ENCODE data around the gene SPEM2. TPM values are rescaled to one million over a fixed set of nuclear protein-coding genes. Genes with fewer than 3 reads are reported as not detected.

The SPEM2 gene
- total RNA-seq, 1 experiment from 2014 or later, result not detected

- no peak overlapping the region for H2AFZ ChIP-seq (ENCODE audit: low read depth, low read length, poor library complexity, severe bottlenecking)
- no peak overlapping the region for H3K27ac ChIP-seq (ENCODE audit: low read depth, low read length)
- H3K79me2 ChIP-seq (ENCODE audit: insufficient read depth, low read length), result no peaks in the 10 kb centered on the region
- ChIA-PET CTCF (no interaction called here), RAD21 (ENCODE audit: low non-redundant PET in 1 of 2, low total read pairs in 2 of 2, uncharacterized antibody in 2 of 2, unreplicated experiment in 2 of 2) (no interaction called here), POLR2A (no interaction called here)
- no peaks in the 10 kb centered on the region for H3K27me3 ChIP-seq (ENCODE audit: insufficient read depth, low read length)
- TF ChIP-seq EGR1 (IDR thresholded peaks at IDR 0.05; ENCODE audit: low read depth) (no peak), FOSL1 (IDR thresholded peaks at IDR 0.05; ENCODE audit: low read depth) (no peak), SP1 (IDR thresholded peaks at IDR 0.05; ENCODE audit: low read depth) (no peak), SRF (IDR thresholded peaks at IDR 0.05; ENCODE audit: low read depth) (no peak), REST (IDR thresholded peaks at IDR 0.05; ENCODE audit: low read depth) (no peak), EZH2phosphoT487 (IDR thresholded peaks at IDR 0.05; ENCODE audit: borderline replicate concordance) (no peak), TCF7L2 (IDR thresholded peaks at IDR 0.05; ENCODE audit: borderline replicate concordance, extremely low read depth, insufficient read depth, insufficient read length) (no peak), ZFX (IDR thresholded peaks at IDR 0.05) (no peak), EZH2 (IDR thresholded peaks at IDR 0.05) (no peak), ELF1 (IDR thresholded peaks at IDR 0.05; ENCODE audit: borderline replicate concordance, low read depth) (no peak), YY1 (IDR thresholded peaks at IDR 0.05; ENCODE audit: extremely low read depth, insufficient replicate concordance, low read depth, low read length) (no peak), POLR2AphosphoS5 (IDR thresholded peaks at IDR 0.05; ENCODE audit: low read depth, low read length) (no peak), JUND (IDR thresholded peaks at IDR 0.05) (no peak), CBX3 (IDR thresholded peaks at IDR 0.05; ENCODE audit: low read depth) (no peak), ZNF274 (IDR thresholded peaks at IDR 0.05; ENCODE audit: low read depth, low read length) (no peak), CEBPB (IDR thresholded peaks at IDR 0.05; ENCODE audit: low read depth) (no peak)
- TF ChIP-seq, protein P1, sequence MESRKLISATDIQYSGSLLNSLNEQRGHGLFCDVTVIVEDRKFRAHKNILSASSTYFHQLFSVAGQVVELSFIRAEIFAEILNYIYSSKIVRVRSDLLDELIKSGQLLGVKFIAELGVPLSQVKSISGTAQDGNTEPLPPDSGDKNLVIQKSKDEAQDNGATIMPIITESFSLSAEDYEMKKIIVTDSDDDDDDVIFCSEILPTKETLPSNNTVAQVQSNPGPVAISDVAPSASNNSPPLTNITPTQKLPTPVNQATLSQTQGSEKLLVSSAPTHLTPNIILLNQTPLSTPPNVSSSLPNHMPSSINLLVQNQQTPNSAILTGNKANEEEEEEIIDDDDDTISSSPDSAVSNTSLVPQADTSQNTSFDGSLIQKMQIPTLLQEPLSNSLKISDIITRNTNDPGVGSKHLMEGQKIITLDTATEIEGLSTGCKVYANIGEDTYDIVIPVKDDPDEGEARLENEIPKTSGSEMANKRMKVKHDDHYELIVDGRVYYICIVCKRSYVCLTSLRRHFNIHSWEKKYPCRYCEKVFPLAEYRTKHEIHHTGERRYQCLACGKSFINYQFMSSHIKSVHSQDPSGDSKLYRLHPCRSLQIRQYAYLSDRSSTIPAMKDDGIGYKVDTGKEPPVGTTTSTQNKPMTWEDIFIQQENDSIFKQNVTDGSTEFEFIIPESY (IDR thresholded peaks at IDR 0.05; ENCODE audit: extremely low read depth, insufficient replicate concordance, low read length), result no peak
- TF ChIP-seq, protein P2, sequence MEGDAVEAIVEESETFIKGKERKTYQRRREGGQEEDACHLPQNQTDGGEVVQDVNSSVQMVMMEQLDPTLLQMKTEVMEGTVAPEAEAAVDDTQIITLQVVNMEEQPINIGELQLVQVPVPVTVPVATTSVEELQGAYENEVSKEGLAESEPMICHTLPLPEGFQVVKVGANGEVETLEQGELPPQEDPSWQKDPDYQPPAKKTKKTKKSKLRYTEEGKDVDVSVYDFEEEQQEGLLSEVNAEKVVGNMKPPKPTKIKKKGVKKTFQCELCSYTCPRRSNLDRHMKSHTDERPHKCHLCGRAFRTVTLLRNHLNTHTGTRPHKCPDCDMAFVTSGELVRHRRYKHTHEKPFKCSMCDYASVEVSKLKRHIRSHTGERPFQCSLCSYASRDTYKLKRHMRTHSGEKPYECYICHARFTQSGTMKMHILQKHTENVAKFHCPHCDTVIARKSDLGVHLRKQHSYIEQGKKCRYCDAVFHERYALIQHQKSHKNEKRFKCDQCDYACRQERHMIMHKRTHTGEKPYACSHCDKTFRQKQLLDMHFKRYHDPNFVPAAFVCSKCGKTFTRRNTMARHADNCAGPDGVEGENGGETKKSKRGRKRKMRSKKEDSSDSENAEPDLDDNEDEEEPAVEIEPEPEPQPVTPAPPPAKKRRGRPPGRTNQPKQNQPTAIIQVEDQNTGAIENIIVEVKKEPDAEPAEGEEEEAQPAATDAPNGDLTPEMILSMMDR (IDR thresholded peaks at IDR 0.05 in 2 of 3, conservative IDR thresholded peaks at IDR 0.05 in 1 of 3; ENCODE audit: borderline replicate concordance in 1 of 3, insufficient read depth in 1 of 3, low read depth in 2 of 3, low read length in 2 of 3), result no peak
- TF ChIP-seq, protein P3, sequence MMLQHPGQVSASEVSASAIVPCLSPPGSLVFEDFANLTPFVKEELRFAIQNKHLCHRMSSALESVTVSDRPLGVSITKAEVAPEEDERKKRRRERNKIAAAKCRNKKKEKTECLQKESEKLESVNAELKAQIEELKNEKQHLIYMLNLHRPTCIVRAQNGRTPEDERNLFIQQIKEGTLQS (IDR thresholded peaks at IDR 0.05), result no peak
- no peaks in the 10 kb centered on the region for H3K9me2 ChIP-seq (ENCODE audit: insufficient read depth)
- no peaks in the 10 kb centered on the region for H3K9me3 ChIP-seq (ENCODE audit: control insufficient read depth in 1 of 2, insufficient read depth in 1 of 2, low read depth in 1 of 2, low read length in 2 of 2)
- H4K20me1 ChIP-seq (ENCODE audit: insufficient read depth), result no peaks in the 10 kb centered on the region
- no peak overlapping the region for H3K4me3 ChIP-seq (replicated peaks in 1 of 2; ENCODE audit: low read depth in 1 of 2, low read length in 2 of 2)
- no TSS peak for BruUV-seq (replicated peaks)
- ATAC-seq (no peak), DNase-seq (ENCODE audit: low read depth, low spot score) (no peak)
- no peaks in the 10 kb centered on the region for H3K36me3 ChIP-seq (ENCODE audit: control insufficient read depth in 1 of 2, insufficient read depth in 2 of 2, low read length in 2 of 2)
- H3K4me2 ChIP-seq (ENCODE audit: low read length), result no peak overlapping the region
- no peaks in the 10 kb centered on the region for H3K4me1 ChIP-seq (ENCODE audit: control insufficient read depth in 1 of 2, insufficient read depth in 2 of 2, low read length in 2 of 2)
- no peak overlapping the region for H3K9ac ChIP-seq (ENCODE audit: low read length)
- intact Hi-C loops (cut with micrococcal nuclease), result no loop called here
These were observed 917 bp downstream of the SPEM2 start for GRCh38 chr17:7426203-7426863.

Measured in HCT116 (cell line).